GM12873 (cell line): Measurements from ENCODE around the gene CCNE1.

Source experiments
- TF ChIP-seq, protein P1 (sequence below): IDR thresholded peaks from 2 replicates; pipeline ENCODE4 v1.5.1; 2012; ENCODE audit warnings: low read depth, mild to moderate bottlenecking, moderate library complexity, low read length, control low read depth; ENCODE audit not compliant: insufficient read depth; ENCODE audit errors: missing control alignments

CCNE1 gene

GRCh38 chr19:29823581-29824330 is 12.0 kb downstream of the CCNE1 start:
- TF ChIP-seq, protein P1, sequence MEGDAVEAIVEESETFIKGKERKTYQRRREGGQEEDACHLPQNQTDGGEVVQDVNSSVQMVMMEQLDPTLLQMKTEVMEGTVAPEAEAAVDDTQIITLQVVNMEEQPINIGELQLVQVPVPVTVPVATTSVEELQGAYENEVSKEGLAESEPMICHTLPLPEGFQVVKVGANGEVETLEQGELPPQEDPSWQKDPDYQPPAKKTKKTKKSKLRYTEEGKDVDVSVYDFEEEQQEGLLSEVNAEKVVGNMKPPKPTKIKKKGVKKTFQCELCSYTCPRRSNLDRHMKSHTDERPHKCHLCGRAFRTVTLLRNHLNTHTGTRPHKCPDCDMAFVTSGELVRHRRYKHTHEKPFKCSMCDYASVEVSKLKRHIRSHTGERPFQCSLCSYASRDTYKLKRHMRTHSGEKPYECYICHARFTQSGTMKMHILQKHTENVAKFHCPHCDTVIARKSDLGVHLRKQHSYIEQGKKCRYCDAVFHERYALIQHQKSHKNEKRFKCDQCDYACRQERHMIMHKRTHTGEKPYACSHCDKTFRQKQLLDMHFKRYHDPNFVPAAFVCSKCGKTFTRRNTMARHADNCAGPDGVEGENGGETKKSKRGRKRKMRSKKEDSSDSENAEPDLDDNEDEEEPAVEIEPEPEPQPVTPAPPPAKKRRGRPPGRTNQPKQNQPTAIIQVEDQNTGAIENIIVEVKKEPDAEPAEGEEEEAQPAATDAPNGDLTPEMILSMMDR: no peak

- TF ChIP-seq, protein P1: no peak
These were observed 19.3 kb downstream of the CCNE1 start for GRCh38 chr19:29831041-29831548.

- TF ChIP-seq, protein P1: no peak
These were observed 19.9 kb downstream of the CCNE1 start for GRCh38 chr19:29831686-29832085.

- TF ChIP-seq, protein P1: no peak
These were observed 21.0 kb downstream of the CCNE1 start for GRCh38 chr19:29832801-29833200.

DNA sequence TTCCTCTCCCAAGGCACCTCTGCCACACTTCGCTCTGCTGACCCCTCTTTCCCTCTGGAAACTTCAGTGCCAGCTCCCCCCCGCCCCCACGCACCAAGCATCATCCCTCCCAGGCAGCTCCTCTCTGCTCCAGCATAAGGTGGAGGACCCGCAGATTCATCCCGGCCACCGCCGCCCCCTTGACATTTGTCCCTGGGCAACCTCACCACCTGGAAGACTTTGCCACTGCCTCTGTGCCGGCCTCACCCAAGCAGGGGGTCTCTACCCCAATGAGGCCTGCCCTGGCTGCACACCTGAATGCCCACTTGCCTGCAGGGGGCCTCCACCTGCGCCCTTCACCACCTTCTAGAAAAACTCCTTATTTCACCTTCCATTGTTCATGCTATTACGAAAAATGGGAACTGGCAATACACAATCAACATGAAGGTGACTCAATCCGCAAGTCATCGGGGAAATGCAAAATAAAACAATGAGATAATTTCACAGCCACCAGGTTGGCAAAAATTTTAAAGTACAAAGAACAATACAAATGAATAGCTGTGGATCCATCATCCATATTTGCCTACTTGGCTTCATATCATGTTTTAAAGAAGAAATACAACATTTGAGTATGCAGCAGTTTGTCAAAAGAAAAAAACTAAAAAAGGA is 21.9 kb downstream of the CCNE1 start:
- TF ChIP-seq, protein P1: no peak

- TF ChIP-seq, protein P1: peak; percentile 9
These were observed 23.4 kb downstream of the CCNE1 start for GRCh38 chr19:29834991-29835846.
